ENCODE results near the gene GNG2.
A peak's percentile ranks its signal among the peaks of the same experiment; 100 is the strongest.

Gene GNG2

DNA sequence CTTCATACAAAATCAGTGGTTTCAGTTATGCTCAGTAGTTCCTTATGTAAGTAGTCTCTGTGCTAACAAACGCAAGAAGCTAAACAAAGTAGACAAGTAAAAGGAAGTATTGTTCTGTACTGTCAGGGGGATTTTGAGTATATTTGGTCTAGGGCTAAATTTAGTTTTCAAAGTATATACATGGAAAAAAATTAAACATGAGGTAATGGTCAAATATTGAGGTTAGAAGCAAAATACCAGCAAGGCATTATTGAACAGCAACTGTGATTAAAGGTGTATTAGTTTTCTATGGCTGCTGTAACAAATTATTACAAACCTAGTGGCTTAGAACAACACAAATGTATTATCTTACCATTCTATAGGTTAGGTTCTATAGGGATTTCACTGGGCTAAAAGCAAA, 18.8 kb downstream of the GNG2 start:
- no peak overlapping the region for H3K4ac ChIP-seq (ENCODE audit: low read length)
- no peaks in the 10 kb centered on the region for H3K27me3 ChIP-seq (ENCODE audit: control insufficient read depth in 3 of 3, insufficient read depth in 3 of 3, low read depth in 1 of 3, low read length in 3 of 3)
- H3K4me2 ChIP-seq (ENCODE audit: insufficient read depth, low read length, poor library complexity, severe bottlenecking), result no peak overlapping the region
- no peak overlapping the region for H3K23ac ChIP-seq (ENCODE audit: low read depth, low read length, poor library complexity)
- no peak overlapping the region for H2BK15ac ChIP-seq (ENCODE audit: low read length)
- H3K14ac ChIP-seq (ENCODE audit: low read length), result no peak overlapping the region
- peaks cover 0 to 43% of the 10 kb centered on the region in 2 donors for H3K36me3 ChIP-seq (replicated peaks in 1 of 2; ENCODE audit: control insufficient read depth in 2 of 2, insufficient read depth in 2 of 2, low read length in 2 of 2)
- no peak overlapping the region for H3K9ac ChIP-seq (ENCODE audit: low read depth, low read length, poor library complexity)
- WGBS, 2 donors (ENCODE audit: extremely low coverage in 2 of 2, insufficient read length in 2 of 2, insufficient replicate concordance in 1 of 2), result no CpG with 5 or more reads among the region's 1 CpG
- H2BK120ac ChIP-seq (ENCODE audit: low read depth, low read length), result no peak overlapping the region
- no peak overlapping the region for H2AK5ac ChIP-seq (ENCODE audit: low read depth, low read length)
- H3K27ac ChIP-seq (replicated peaks; ENCODE audit: low read length), result no peak overlapping the region
- H3K18ac ChIP-seq (ENCODE audit: low read length), result no peak overlapping the region
- H3K4me1 ChIP-seq (ENCODE audit: control insufficient read depth in 2 of 2, insufficient read depth in 1 of 2, low read depth in 1 of 2, low read length in 2 of 2), result peaks cover 3 to 5% of the 10 kb centered on the region in 2 donors
- H2BK5ac ChIP-seq (ENCODE audit: low read length), result no peak overlapping the region
- H4K91ac ChIP-seq (ENCODE audit: low read depth, low read length, poor library complexity), result no peak overlapping the region
- H2AFZ ChIP-seq (ENCODE audit: low read length), result no peak overlapping the region
- no peak overlapping the region for H3K4me3 ChIP-seq (ENCODE audit: low read length in 2 of 2)
- peaks cover 0 to 7% of the 10 kb centered on the region in 2 donors for H3K9me3 ChIP-seq (replicated peaks in 1 of 2; ENCODE audit: control insufficient read depth in 2 of 2, insufficient read depth in 1 of 2, low read depth in 1 of 2, low read length in 2 of 2)
- peaks cover 1% of the 10 kb centered on the region for H3K79me1 ChIP-seq (ENCODE audit: low read depth, low read length)
- no peak overlapping the region for H4K8ac ChIP-seq (ENCODE audit: low read depth, low read length)
- H2BK12ac ChIP-seq (ENCODE audit: low read length), result no peak overlapping the region
- no peak for DNase-seq (ENCODE audit: low spot score)

DNA sequence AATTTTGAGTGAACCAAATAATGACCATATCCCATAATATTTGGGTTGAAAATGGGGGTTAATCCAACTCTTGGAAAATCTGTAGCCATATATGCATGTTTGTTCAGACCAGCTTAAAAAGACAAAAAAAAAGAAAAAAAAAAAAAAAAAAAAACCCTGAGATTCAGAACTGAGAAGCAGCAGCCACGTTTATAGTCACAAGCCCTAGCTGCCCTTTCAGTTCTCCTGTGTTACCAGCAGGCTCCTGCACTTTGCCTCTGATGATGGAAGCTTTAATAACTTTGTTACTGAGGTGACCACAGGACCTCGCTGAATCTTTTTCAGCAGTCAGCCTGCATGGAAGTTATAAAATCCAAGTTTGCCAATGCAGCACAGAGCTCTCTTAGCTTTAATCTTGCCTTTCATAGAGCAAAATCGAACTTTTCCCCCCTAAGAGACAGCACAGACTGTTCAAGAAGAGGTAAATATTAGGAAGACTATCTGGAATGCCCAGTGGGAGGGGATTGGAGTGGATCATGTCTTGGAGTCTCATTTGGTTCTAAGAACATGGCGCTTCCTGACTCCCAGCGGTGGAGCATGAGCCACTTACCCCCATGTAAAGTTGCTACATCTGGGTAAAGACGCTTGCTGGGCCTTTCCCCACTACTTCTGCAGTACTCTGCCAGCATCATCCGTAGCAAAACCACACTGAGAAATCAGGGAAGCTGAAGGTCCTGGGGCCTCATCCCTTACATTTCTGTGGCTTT, 20.6 kb downstream of the GNG2 start:
- Histone ChIP-seq H3K4me2 (ENCODE audit: insufficient read depth, low read length, poor library complexity, severe bottlenecking) (no peak overlapping the region), H3K36me3 (replicated peaks in 1 of 2; ENCODE audit: control insufficient read depth in 2 of 2, insufficient read depth in 2 of 2, low read length in 2 of 2) (peaks cover 0 to 49% of the 10 kb centered on the region in 2 donors), H2AK5ac (ENCODE audit: low read depth, low read length) (no peak overlapping the region), H3K4me3 (ENCODE audit: low read length in 2 of 2) (no peak overlapping the region), H3K27ac (replicated peaks; ENCODE audit: low read length) (no peak overlapping the region), H3K18ac (ENCODE audit: low read length) (peak overlapping the region; percentile 29), H3K23ac (ENCODE audit: low read depth, low read length, poor library complexity) (no peak overlapping the region), H3K79me1 (ENCODE audit: low read depth, low read length) (peaks cover 1% of the 10 kb centered on the region), H3K4me1 (ENCODE audit: control insufficient read depth in 2 of 2, insufficient read depth in 1 of 2, low read depth in 1 of 2, low read length in 2 of 2) (peaks cover 3 to 8% of the 10 kb centered on the region in 2 donors), H3K9ac (ENCODE audit: low read depth, low read length, poor library complexity) (no peak overlapping the region), H2BK15ac (ENCODE audit: low read length) (no peak overlapping the region), H3K4ac (ENCODE audit: low read length) (no peak overlapping the region), H4K91ac (ENCODE audit: low read depth, low read length, poor library complexity) (no peak overlapping the region), H2BK12ac (ENCODE audit: low read length) (no peak overlapping the region), H2AFZ (ENCODE audit: low read length) (no peak overlapping the region), H3K27me3 (ENCODE audit: control insufficient read depth in 3 of 3, insufficient read depth in 3 of 3, low read depth in 1 of 3, low read length in 3 of 3) (no peaks in the 10 kb centered on the region), H2BK5ac (ENCODE audit: low read length) (no peak overlapping the region), H3K14ac (ENCODE audit: low read length) (no peak overlapping the region), H4K8ac (ENCODE audit: low read depth, low read length) (no peak overlapping the region), H3K9me3 (replicated peaks in 1 of 2; ENCODE audit: control insufficient read depth in 2 of 2, insufficient read depth in 1 of 2, low read depth in 1 of 2, low read length in 2 of 2) (peaks cover 0 to 7% of the 10 kb centered on the region in 2 donors), H2BK120ac (ENCODE audit: low read depth, low read length) (no peak overlapping the region)
- DNase-seq (ENCODE audit: low spot score), result no peak
- WGBS, 2 donors (ENCODE audit: extremely low coverage in 2 of 2, insufficient read length in 2 of 2, insufficient replicate concordance in 1 of 2), result no CpG with 5 or more reads among the region's 7 CpGs

DNA sequence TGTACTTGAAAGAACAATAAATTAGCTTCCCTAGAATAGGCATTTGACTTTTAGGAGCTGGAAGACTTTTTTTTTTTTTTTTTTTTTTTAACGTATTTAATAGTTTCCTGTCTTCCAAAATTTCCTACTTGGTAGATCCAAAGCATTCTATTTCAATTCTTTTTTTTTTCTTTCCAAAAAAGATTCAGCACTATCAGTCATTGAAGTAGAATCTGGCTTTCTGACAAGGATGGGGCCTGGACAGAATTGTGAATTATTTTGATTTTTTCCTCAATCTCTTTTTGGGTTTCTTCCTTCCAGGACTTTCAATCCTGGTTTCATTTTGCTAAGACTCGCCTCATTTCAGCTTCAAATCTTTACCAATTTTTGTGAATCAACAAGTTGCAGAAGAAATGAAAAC, 21.2 kb downstream of the GNG2 start:
- no peak overlapping the region for H3K18ac ChIP-seq (ENCODE audit: low read length)
- H4K91ac ChIP-seq (ENCODE audit: low read depth, low read length, poor library complexity), result no peak overlapping the region
- H3K36me3 ChIP-seq (replicated peaks in 1 of 2; ENCODE audit: control insufficient read depth in 2 of 2, insufficient read depth in 2 of 2, low read length in 2 of 2), result peaks cover 0 to 46% of the 10 kb centered on the region in 2 donors
- peaks cover 3 to 8% of the 10 kb centered on the region in 2 donors for H3K4me1 ChIP-seq (ENCODE audit: control insufficient read depth in 2 of 2, insufficient read depth in 1 of 2, low read depth in 1 of 2, low read length in 2 of 2)
- H3K27ac ChIP-seq (replicated peaks; ENCODE audit: low read length), result no peak overlapping the region
- no peak overlapping the region for H2AFZ ChIP-seq (ENCODE audit: low read length)
- no peak overlapping the region for H2BK120ac ChIP-seq (ENCODE audit: low read depth, low read length)
- peaks cover 1% of the 10 kb centered on the region for H3K79me1 ChIP-seq (ENCODE audit: low read depth, low read length)
- H3K9me3 ChIP-seq (replicated peaks in 1 of 2; ENCODE audit: control insufficient read depth in 2 of 2, insufficient read depth in 1 of 2, low read depth in 1 of 2, low read length in 2 of 2), result peaks cover 0 to 7% of the 10 kb centered on the region in 2 donors
- H3K4me2 ChIP-seq (ENCODE audit: insufficient read depth, low read length, poor library complexity, severe bottlenecking), result no peak overlapping the region
- no peak overlapping the region for H3K23ac ChIP-seq (ENCODE audit: low read depth, low read length, poor library complexity)
- no peak overlapping the region for H4K8ac ChIP-seq (ENCODE audit: low read depth, low read length)
- H2BK5ac ChIP-seq (ENCODE audit: low read length), result no peak overlapping the region
- DNase-seq (ENCODE audit: low spot score), result no peak
- H3K4me3 ChIP-seq (ENCODE audit: low read length in 2 of 2), result no peak overlapping the region
- no peak overlapping the region for H2AK5ac ChIP-seq (ENCODE audit: low read depth, low read length)
- no CpG with 5 or more reads among the region's 2 CpGs for WGBS, 2 donors (ENCODE audit: extremely low coverage in 2 of 2, insufficient read length in 2 of 2, insufficient replicate concordance in 1 of 2)
- no peak overlapping the region for H3K14ac ChIP-seq (ENCODE audit: low read length)
- H3K9ac ChIP-seq (ENCODE audit: low read depth, low read length, poor library complexity), result no peak overlapping the region
- H2BK12ac ChIP-seq (ENCODE audit: low read length), result no peak overlapping the region
- H3K27me3 ChIP-seq (ENCODE audit: control insufficient read depth in 3 of 3, insufficient read depth in 3 of 3, low read depth in 1 of 3, low read length in 3 of 3), result no peaks in the 10 kb centered on the region
- no peak overlapping the region for H2BK15ac ChIP-seq (ENCODE audit: low read length)
- H3K4ac ChIP-seq (ENCODE audit: low read length), result no peak overlapping the region

DNA sequence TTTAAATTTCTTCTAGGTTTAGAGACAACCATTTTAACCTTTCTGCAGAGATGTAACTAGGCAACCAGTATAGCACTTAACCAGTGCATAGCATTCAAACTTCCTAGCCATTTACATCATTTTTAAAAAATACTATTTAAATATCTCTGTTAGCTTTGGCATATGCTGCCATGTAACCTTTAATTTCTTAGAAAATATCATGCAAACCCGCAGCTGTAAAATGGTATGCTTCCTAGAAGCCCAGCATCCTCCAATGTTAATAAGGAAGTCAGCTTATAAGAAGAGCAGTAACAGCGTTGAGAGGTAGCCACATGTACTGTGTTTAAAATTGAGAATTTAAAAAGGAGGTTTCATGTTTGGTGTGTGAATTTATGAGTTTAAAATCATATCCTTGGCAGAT, 22.8 kb downstream of the GNG2 start:
- no peak overlapping the region for H4K8ac ChIP-seq (ENCODE audit: low read depth, low read length)
- no peak overlapping the region for H2BK120ac ChIP-seq (ENCODE audit: low read depth, low read length)
- H2BK15ac ChIP-seq (ENCODE audit: low read length), result no peak overlapping the region
- H3K27me3 ChIP-seq (ENCODE audit: control insufficient read depth in 3 of 3, insufficient read depth in 3 of 3, low read depth in 1 of 3, low read length in 3 of 3), result no peaks in the 10 kb centered on the region
- H2BK12ac ChIP-seq (ENCODE audit: low read length), result no peak overlapping the region
- H3K79me1 ChIP-seq (ENCODE audit: low read depth, low read length), result peaks cover 1% of the 10 kb centered on the region
- no peak overlapping the region for H3K4me2 ChIP-seq (ENCODE audit: insufficient read depth, low read length, poor library complexity, severe bottlenecking)
- no peak overlapping the region for H3K9ac ChIP-seq (ENCODE audit: low read depth, low read length, poor library complexity)
- no peak overlapping the region for H3K27ac ChIP-seq (replicated peaks; ENCODE audit: low read length)
- H4K91ac ChIP-seq (ENCODE audit: low read depth, low read length, poor library complexity), result no peak overlapping the region
- no peak overlapping the region for H3K23ac ChIP-seq (ENCODE audit: low read depth, low read length, poor library complexity)
- WGBS, 2 donors (ENCODE audit: extremely low coverage in 2 of 2, insufficient read length in 2 of 2, insufficient replicate concordance in 1 of 2), result no CpG with 5 or more reads among the region's 2 CpGs
- peaks cover 0 to 5% of the 10 kb centered on the region in 2 donors for H3K9me3 ChIP-seq (replicated peaks in 1 of 2; ENCODE audit: control insufficient read depth in 2 of 2, insufficient read depth in 1 of 2, low read depth in 1 of 2, low read length in 2 of 2)
- H3K36me3 ChIP-seq (replicated peaks in 1 of 2; ENCODE audit: control insufficient read depth in 2 of 2, insufficient read depth in 2 of 2, low read length in 2 of 2), result peaks cover 0 to 43% of the 10 kb centered on the region in 2 donors
- H3K4me1 ChIP-seq (ENCODE audit: control insufficient read depth in 2 of 2, insufficient read depth in 1 of 2, low read depth in 1 of 2, low read length in 2 of 2), result peaks cover 0 to 8% of the 10 kb centered on the region in 2 donors
- no peak overlapping the region for H3K14ac ChIP-seq (ENCODE audit: low read length)
- H2BK5ac ChIP-seq (ENCODE audit: low read length), result no peak overlapping the region
- no peak overlapping the region for H2AFZ ChIP-seq (ENCODE audit: low read length)
- no peak overlapping the region for H3K4ac ChIP-seq (ENCODE audit: low read length)
- DNase-seq (ENCODE audit: low spot score), result no peak
- no peak overlapping the region for H3K4me3 ChIP-seq (ENCODE audit: low read length in 2 of 2)
- H3K18ac ChIP-seq (ENCODE audit: low read length), result no peak overlapping the region
- no peak overlapping the region for H2AK5ac ChIP-seq (ENCODE audit: low read depth, low read length)
